Measurements from ENCODE around the gene CNTD1. TPM values are rescaled to one million over a fixed set of nuclear protein-coding genes. Genes with fewer than 3 reads are reported as not detected.

Gene CNTD1
- total RNA-seq, 4 donors from 2014 or later = 0.17 to 1.4 TPM; not detected in 2

GRCh38 chr17:42782166-42783061 lies 16.2 kb upstream of the CNTD1 start:
- TF ChIP-seq CTCF (IDR thresholded peaks at IDR 0.05) = no peak
- no peak for TF ChIP-seq POLR2A (IDR thresholded peaks at IDR 0.05)
- WGBS, 2 donors = 44 to 45% methylated on average over 29 of the region's 29 CpGs
- no peak for DNase-seq (ENCODE audit: low spot score in 2 of 2)
- intact Hi-C loops (cut with DNase I; ENCODE audit: low total_unique reads) = no loop called here
- H3K4me3 ChIP-seq (ENCODE audit: low read depth, poor library complexity, severe bottlenecking) = no peak overlapping the region

- H3K4me3 ChIP-seq (ENCODE audit: low read depth, poor library complexity, severe bottlenecking) = no peak overlapping the region
- TF ChIP-seq CTCF (IDR thresholded peaks at IDR 0.05) (no peak), POLR2A (IDR thresholded peaks at IDR 0.05) (no peak)
- no peak for DNase-seq (ENCODE audit: low spot score in 2 of 2)
- intact Hi-C loops (cut with DNase I; ENCODE audit: low total_unique reads) = no loop called here
- WGBS, 2 donors = 39 to 40% methylated on average over 9 of the region's 9 CpGs
Measured at GRCh38 chr17:42783062-42783790, 15.4 kb upstream of the CNTD1 start.

GRCh38 chr17:42783791-42784138 lies 14.9 kb upstream of the CNTD1 start:
- intact Hi-C loops (cut with DNase I; ENCODE audit: low total_unique reads) = no loop called here
- DNase-seq (ENCODE audit: low spot score in 2 of 2) = no peak
- H3K4me3 ChIP-seq (ENCODE audit: low read depth, poor library complexity, severe bottlenecking) = no peak overlapping the region
- TF ChIP-seq CTCF (IDR thresholded peaks at IDR 0.05) = no peak
- no peak for TF ChIP-seq POLR2A (IDR thresholded peaks at IDR 0.05)
- WGBS, 2 donors = 22 to 37% methylated on average over 22 of the region's 22 CpGs

- H3K4me3 ChIP-seq (ENCODE audit: low read depth, poor library complexity, severe bottlenecking) = no peak overlapping the region
- TF ChIP-seq CTCF (IDR thresholded peaks at IDR 0.05) (no peak), POLR2A (IDR thresholded peaks at IDR 0.05) (no peak)
- intact Hi-C loops (cut with DNase I; ENCODE audit: low total_unique reads) = no loop called here
- DNase-seq (ENCODE audit: low spot score in 2 of 2) = no peak
- 43 to 47% methylated on average over 22 to 25 of the region's 25 CpGs for WGBS, 2 donors
Measured at GRCh38 chr17:42784409-42784808, 14.3 kb upstream of the CNTD1 start.

GRCh38 chr17:42784811-42785592 lies 13.7 kb upstream of the CNTD1 start:
- 21 to 30% methylated on average over 44 to 52 of the region's 52 CpGs for WGBS, 2 donors
- DNase-seq (ENCODE audit: low spot score in 2 of 2) = no peak
- no peak overlapping the region for H3K4me3 ChIP-seq (ENCODE audit: low read depth, poor library complexity, severe bottlenecking)

More at GRCh38 chr17:42784811-42785592, 13.7 kb upstream of the CNTD1 start:
- intact Hi-C loops (cut with DNase I; ENCODE audit: low total_unique reads) = no loop called here
- TF ChIP-seq POLR2A (IDR thresholded peaks at IDR 0.05) = no peak
- no peak for TF ChIP-seq CTCF (IDR thresholded peaks at IDR 0.05)

Measured in lower leg skin (tissue), 4 donors.